ENCODE data around the gene ATP6V0E1. TPM values are rescaled to one million over a fixed set of nuclear protein-coding genes. Genes with fewer than 3 reads are reported as not detected.

The ATP6V0E1 gene
- total RNA-seq, 1 donor from 2014 or later, result 261 TPM

DNA sequence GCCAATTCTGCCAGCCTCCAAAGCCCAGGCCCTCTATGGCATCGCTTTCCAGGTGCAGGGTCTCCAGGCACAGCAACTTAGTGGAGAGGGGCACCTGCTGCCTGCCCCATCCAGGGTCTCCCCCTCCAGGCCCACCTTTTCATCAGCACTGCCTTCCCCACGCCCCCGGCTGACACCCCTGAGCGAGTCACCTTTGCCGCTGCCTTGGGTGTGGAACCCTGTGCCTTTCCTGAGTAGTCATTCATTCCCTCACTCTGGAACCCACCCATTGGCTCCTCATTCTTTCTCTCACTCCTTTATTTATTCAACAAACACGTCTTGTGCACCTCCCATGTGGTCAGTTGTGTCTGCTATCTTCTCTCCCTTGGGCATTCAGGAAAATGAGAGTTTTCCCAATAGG is 38.8 kb upstream of the ATP6V0E1 start:
- no peak for DNase-seq (ENCODE audit: extremely low spot score, unreplicated experiment)

DNA sequence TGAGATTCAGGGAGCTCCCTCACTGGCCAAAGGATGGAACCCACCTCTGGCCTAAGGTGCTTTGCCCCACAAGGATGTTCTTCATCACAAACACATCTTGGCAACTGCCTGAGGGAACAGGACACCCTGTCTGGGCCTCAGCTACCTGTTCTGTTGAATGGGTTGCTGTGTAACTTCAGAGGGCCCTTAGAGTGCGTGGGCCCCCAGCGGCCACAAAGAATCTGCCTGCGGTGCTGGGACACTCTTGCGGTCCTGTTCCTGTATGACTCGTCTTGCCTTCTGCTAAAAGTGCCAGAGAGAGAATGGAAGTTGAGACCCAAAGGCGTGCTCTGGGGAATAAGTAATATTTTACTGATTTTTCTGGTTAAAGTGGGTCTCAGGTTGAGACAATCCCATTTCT is 38.4 kb upstream of the ATP6V0E1 start:
- peaks cover 19% of the 10 kb centered on the region for H3K36me3 Mint-ChIP-seq (ENCODE audit: unreplicated experiment)
- H3K9me3 Mint-ChIP-seq (ENCODE audit: unreplicated experiment), result no peaks in the 10 kb centered on the region
- peaks cover 18% of the 10 kb centered on the region for H3K4me1 Mint-ChIP-seq (ENCODE audit: unreplicated experiment)
- H3K4me3 Mint-ChIP-seq (ENCODE audit: unreplicated experiment), result no peak overlapping the region
- no peaks in the 10 kb centered on the region for H3K27me3 Mint-ChIP-seq (ENCODE audit: unreplicated experiment)
- H3K27ac Mint-ChIP-seq (ENCODE audit: unreplicated experiment), result no peak overlapping the region
- TF ChIP-seq, protein P1, sequence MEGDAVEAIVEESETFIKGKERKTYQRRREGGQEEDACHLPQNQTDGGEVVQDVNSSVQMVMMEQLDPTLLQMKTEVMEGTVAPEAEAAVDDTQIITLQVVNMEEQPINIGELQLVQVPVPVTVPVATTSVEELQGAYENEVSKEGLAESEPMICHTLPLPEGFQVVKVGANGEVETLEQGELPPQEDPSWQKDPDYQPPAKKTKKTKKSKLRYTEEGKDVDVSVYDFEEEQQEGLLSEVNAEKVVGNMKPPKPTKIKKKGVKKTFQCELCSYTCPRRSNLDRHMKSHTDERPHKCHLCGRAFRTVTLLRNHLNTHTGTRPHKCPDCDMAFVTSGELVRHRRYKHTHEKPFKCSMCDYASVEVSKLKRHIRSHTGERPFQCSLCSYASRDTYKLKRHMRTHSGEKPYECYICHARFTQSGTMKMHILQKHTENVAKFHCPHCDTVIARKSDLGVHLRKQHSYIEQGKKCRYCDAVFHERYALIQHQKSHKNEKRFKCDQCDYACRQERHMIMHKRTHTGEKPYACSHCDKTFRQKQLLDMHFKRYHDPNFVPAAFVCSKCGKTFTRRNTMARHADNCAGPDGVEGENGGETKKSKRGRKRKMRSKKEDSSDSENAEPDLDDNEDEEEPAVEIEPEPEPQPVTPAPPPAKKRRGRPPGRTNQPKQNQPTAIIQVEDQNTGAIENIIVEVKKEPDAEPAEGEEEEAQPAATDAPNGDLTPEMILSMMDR (IDR thresholded peaks at IDR 0.05), result no peak
- DNase-seq (ENCODE audit: extremely low spot score, unreplicated experiment), result no peak

More for the DNA sequence above, 38.8 kb upstream of the ATP6V0E1 start:
- no peak overlapping the region for H3K4me3 Mint-ChIP-seq (ENCODE audit: unreplicated experiment)
- TF ChIP-seq, protein P1 (IDR thresholded peaks at IDR 0.05), result no peak
- H3K36me3 Mint-ChIP-seq (ENCODE audit: unreplicated experiment), result peaks cover 19% of the 10 kb centered on the region
- peaks cover 18% of the 10 kb centered on the region for H3K4me1 Mint-ChIP-seq (ENCODE audit: unreplicated experiment)
- no peaks in the 10 kb centered on the region for H3K9me3 Mint-ChIP-seq (ENCODE audit: unreplicated experiment)
- no peaks in the 10 kb centered on the region for H3K27me3 Mint-ChIP-seq (ENCODE audit: unreplicated experiment)
- H3K27ac Mint-ChIP-seq (ENCODE audit: unreplicated experiment), result no peak overlapping the region

GRCh38 chr5:172946146-172946545 is 37.4 kb upstream of the ATP6V0E1 start:
- Mint-ChIP-seq H3K4me1 (ENCODE audit: unreplicated experiment) (peaks cover 22% of the 10 kb centered on the region), H3K4me3 (ENCODE audit: unreplicated experiment) (no peak overlapping the region), H3K27me3 (ENCODE audit: unreplicated experiment) (no peaks in the 10 kb centered on the region), H3K9me3 (ENCODE audit: unreplicated experiment) (no peaks in the 10 kb centered on the region), H3K36me3 (ENCODE audit: unreplicated experiment) (peaks cover 18% of the 10 kb centered on the region), H3K27ac (ENCODE audit: unreplicated experiment) (no peak overlapping the region)
- TF ChIP-seq, protein P1 (IDR thresholded peaks at IDR 0.05), result no peak
- DNase-seq (ENCODE audit: extremely low spot score, unreplicated experiment), result no peak

GRCh38 chr5:172949426-172949825 is 34.1 kb upstream of the ATP6V0E1 start:
- no peak for DNase-seq (ENCODE audit: extremely low spot score, unreplicated experiment)
- Mint-ChIP-seq H3K9me3 (ENCODE audit: unreplicated experiment) (no peaks in the 10 kb centered on the region), H3K4me3 (ENCODE audit: unreplicated experiment) (no peak overlapping the region), H3K27ac (ENCODE audit: unreplicated experiment) (no peak overlapping the region), H3K27me3 (ENCODE audit: unreplicated experiment) (no peaks in the 10 kb centered on the region), H3K36me3 (ENCODE audit: unreplicated experiment) (peaks cover 20% of the 10 kb centered on the region), H3K4me1 (ENCODE audit: unreplicated experiment) (peaks cover 37% of the 10 kb centered on the region)
- TF ChIP-seq, protein P1 (IDR thresholded peaks at IDR 0.05), result no peak

DNA sequence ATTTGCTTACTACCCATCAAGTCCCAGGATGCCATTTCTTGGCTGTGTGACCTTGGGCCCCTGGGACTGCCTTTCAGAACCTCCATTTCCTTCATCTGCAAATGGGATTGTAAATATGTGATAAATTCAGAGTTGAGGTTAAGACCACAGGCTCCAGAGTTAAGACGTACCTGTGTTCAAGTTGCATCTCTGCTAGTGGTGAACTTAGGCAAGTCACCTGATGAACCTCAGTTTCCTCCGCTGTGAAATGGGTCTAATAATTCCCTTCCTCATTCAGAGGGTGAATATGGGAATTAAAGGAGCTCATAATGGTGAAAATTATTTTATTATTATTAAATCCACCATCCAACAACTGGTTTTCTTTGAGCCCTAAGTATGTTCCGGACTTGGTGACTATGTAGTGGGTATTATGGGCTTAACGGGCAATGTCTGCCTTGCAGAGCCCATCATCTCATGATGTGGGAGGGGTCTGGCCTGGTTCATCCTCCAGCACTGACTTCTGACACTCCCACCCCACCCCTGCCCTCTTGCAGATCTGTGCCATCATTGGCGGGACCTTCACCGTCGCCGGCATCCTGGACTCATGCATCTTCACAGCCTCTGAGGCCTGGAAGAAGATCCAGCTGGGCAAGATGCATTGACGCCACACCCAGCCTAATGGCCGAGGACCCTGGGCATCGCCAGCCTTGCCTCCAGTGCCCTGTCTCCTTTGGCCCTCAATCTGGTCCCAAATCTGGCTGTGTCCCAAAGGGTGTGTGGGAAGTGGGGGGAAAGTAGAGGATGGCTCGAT is 33.2 kb upstream of the ATP6V0E1 start:
- DNase-seq (ENCODE audit: extremely low spot score, unreplicated experiment), result no peak
- Mint-ChIP-seq H3K4me1 (ENCODE audit: unreplicated experiment) (peaks cover 36% of the 10 kb centered on the region), H3K27ac (ENCODE audit: unreplicated experiment) (no peak overlapping the region), H3K9me3 (ENCODE audit: unreplicated experiment) (no peaks in the 10 kb centered on the region), H3K36me3 (ENCODE audit: unreplicated experiment) (peaks cover 17% of the 10 kb centered on the region), H3K4me3 (ENCODE audit: unreplicated experiment) (no peak overlapping the region), H3K27me3 (ENCODE audit: unreplicated experiment) (no peaks in the 10 kb centered on the region)
- TF ChIP-seq, protein P1 (IDR thresholded peaks at IDR 0.05), result no peak
